Activated CD4-positive, alpha-beta T cell treated with anti-CD3 and anti-CD28 coated beads, Interleukin-2, amount 50 U/mL, for 48 hours (primary cell): Measurements from ENCODE around the gene RHBDD1.

Source experiments
- DNase-seq, 2 experiments: peaks; one replicate each; pipeline ENCODE4 v3.0.0-alpha.2; 2020

The RHBDD1 gene

DNA sequence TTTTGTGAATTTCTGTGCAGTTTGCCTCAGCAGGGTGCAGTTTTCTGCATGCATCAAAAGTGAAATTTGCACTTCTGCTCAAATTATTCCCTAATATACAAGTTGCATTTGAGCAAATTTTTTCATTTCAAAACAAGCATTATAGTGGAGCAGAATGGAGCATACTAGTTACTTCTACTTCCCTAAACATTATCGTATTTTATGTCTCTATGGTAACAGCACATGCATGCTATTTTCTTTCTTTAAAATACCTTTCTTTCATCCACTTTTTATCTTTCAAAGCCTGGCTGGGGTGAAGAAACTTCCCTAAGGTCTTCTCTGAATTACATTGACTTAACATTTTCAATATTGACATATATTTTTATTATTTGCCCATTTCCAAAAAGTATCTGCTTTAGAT is 11.2 kb downstream of the RHBDD1 start:
- DNase-seq = no peak

DNA sequence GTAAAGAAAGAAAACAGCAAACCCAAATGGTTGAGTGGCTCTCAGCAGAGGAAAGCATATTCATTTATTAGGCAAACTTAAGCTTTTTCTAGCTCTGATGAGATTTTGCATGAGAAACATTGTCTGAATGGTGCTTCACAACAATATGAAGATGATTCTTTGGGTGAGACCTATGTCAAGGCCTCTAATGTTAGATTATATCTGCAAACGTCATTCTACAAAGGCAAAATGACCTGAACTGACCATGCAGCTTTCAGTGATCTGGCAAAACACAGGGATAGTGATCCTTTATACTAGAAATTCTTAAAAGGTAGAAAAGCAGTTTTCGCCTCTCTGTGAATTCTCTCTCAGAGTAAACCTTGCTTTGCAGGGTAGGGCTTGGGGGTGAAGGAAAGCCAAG is 11.7 kb downstream of the RHBDD1 start:
- no peak for DNase-seq

DNA sequence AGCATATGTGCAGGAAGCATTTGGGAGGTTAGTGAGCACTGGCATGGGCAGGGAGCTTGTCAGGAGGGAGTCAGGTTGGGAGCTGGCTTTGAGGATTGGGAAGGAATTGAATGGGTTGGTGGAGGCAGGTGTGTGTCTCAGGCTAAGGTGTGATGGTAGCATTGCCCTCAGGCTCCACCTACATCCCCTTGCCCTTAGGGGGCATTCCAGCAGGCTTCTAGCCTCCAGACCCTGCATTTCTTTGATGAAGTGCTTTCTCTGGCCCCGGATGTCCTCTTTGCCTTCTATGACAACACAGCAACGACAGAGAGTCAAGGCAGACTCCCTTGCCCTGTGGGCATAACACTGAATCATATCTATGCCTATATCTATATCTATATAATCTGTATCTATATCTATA is 13.5 kb downstream of the RHBDD1 start:
- DNase-seq = no peak

DNA sequence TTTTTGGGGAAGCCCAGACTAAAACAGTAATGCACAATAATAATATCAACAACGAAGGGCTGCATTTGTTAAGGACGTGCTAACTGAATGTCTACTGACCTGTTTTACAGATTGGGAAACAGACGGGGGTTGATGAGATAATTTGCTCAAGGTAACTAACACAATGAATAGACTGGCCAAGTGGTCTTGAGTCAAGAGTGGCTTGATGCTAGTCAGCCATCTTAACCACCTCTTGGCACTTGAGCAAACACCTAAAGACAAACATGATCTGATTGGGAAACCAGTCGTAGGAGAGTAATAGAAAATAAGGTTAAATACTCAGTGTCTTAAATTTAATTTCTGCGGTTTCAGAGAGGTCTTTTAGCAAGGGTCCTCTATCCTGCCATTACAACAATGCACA is 14.2 kb downstream of the RHBDD1 start:
- no peak for DNase-seq

DNA sequence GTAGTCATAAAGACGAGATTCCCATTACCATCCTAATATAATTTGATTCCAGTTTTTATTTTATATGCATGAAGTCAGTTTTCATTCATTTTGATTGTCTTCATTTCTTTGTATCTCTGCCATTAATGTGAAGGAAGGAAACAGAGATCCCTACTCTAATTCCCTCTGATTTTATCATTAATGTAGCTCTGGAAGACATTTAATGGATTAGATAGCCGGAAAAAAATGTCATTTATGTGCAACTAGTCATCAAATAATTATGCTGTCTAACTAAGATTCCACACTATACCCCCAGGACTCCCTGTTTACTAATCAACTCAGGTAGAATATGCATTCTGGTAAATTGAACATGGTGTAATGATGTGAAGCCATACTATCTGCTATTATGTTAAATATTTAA is 19.9 kb downstream of the RHBDD1 start:
- no peak for DNase-seq

DNA sequence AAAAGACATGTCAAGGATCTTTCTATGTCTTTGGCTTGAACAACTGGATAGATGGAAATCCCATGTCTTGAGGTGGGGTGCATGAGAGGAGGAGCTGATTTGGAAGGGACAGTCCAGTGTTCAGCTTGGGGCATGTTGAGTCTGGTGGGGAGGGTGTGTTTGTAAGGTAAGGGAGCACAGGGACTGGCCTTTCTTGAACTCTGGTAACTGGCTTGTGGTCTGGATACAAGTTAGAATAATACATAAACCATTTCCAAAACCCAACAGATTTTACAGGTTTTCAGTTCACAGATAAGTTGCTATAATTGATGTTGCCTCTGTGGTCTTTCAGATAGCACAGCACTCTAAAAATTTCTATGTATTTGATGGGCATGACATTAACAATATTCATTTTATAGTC is 24.2 kb downstream of the RHBDD1 start:
- DNase-seq = no peak

DNA sequence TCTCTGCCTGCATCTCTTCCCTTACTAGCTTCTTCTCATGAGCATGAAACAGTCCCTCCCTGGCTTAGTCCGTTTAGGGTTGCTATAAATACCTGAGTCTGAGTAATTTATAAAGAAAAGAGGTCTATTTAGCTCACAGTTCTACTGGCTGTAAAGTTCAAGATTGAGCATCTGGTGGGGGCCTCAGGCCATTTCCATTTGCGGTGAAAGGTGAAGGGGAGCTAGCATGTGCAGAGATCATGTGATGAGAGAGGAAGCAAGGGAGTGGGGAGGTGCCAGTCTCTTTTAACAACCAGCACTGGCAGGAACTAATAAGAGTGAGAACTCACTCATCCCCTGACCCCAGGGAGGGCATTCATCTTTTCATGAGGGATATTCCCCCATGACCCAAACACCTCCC is 26.8 kb downstream of the RHBDD1 start:
- no peak for DNase-seq

DNA sequence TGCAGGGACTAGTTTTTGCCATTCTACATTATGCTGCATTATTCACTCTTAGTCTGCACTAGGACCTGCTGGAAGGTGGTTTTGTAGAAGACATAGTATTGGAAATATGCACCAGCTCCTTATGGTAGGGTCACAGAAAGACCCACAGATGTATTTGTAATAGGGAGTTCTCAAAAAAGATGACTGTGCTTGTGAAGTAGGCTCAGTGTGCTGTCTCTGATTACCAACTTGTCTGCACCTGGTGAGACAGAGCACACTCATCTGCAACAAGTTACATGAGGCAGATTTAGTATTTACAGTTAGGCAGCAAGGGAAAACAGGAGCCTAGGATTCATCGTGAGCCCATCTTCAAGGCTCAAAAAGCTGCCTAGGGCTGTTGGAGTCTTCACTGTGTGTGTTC is 29.4 kb downstream of the RHBDD1 start:
- DNase-seq = no peak

DNA sequence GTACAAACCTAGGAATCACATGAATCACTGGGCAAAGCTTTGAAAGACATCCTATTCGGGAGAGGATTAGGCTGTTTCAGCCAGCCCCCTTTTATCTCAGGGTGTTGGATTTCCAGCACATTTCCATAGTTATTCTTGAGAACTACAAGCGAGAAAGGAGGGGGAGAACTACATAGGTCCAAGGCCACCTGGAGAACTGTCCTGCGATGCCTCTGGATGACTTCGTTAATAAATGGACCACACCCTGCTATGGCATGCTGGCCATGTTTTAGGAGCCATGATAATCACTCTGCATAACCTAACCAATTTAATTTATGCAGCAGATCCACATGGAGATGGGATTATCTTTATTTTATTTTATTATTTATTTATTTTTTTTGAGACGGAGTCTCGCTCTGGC is 29.9 kb downstream of the RHBDD1 start:
- DNase-seq = no peak

DNA sequence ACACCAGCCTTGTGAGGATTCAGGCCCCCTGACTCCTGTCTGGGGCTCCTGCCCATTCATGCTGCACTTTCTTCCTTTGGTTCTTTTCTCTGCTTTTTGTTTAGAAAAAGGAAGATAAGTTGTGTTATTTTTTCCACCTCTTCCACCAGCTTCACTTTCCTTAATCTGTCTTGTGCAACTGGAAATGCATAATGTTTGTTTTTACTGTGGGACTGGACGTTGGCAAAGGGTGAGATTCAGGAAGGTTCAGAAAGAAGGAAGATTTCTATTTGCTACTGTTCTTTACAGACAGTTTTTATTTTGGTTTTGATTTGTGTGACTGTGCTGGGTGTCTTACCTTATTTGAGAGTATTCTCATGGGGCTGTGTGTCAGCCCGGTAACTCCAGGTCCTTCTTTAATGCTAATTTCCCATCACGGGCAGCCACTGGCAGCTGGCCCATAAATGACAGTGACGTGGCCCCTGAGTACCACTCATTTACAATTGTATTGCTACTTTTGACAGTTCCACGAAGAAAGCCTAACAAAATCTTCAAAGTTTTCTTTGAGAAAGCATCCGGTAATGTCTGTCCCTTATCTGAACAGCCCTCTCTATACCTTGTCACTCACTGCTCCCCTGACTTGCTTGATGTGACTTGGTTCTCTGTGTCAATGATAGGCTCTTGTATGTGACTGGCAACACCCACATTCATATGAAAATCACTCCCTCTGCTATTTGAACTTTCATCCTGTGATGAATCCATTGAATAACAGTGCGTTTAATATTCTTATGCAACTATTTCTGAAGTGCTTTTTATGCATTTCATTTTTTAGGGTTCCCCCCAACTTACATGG is 32.7 kb downstream of the RHBDD1 start:
- no peak for DNase-seq

DNA sequence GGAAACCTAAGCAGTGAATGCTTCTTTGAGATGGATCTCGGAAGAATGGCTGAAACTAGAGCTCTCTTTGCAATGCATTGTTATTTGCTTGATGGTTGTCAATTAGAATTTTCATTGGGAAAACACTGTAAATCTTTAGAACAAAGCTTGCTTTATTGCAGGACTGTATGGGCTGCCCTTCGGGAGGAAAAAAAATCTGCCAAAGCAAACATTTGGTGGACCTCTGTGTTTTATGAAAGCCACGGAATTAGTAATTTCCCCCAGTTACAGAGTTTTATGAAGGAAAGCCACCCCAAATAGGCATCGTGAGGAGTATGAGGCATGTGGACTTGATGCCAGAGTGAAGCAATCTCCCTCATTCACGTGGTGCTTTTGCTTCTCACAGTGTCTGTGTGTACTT is 33.5 kb downstream of the RHBDD1 start:
- DNase-seq = no peak

DNA sequence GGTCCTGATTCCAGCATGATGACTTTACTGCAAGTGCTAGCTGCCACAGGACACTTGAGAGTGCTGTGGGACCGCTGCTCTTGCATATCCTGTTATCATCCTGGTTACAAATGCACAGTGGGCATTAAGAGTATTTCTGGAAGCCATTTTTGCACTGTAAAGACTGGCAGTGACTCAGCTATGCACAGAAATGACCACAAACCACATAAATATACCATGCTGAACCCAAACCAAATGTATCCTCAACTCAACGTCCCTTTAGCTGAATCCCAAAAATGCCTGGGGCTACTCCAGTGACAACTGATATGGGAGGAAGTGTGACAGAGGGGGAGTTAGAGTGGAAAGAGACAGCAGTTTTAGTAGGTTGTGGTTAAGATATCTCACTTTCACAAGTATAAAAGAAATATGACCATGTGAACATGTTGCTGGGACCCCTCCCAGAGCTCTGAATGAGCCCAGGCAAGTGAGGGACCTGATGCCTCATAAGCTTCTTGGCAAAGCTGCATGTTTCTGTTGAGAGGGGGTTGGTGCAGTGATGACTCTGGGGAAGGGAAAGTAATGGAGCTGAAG is 37.3 kb downstream of the RHBDD1 start:
- peak; percentile 15 to 21 for DNase-seq

DNA sequence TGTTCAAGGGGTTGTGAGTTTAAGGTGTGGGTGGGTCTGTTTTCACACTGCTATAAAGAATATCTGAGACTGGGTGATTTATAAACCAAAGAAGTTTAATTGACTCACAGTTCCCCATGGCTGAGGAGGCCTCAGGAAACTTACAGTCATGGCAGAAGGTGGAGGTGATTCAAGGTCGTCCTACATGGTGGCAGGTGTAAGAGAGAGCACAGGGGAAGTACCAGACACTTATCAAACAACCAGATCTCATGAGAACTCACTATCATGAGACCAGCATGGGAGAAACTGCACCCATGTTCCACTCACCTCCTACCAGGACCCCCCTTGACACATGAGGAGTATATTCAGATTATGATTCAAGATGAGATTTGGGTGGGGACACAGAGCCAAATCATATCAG is 38.0 kb downstream of the RHBDD1 start:
- DNase-seq = peak; percentile 16 to 45

DNA sequence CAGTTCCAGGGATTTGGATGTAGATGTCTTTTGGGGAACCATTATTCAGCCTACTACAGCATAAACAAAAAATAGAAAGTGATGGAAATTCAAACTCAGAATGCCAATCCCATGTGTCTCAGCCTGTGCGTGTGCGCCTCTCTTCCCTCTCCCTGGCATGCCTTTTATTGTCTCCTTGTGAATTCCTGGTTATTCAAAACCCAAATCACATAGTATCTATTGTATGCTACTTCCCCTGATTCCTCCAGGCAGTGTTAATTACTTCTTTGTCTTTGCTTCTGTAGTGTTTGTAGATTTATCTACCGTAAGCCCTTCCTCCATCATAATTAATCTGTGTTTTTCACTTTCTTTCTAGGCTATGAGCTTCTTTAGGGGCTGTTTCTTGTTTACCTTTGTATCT is 38.9 kb downstream of the RHBDD1 start:
- DNase-seq = no peak

DNA sequence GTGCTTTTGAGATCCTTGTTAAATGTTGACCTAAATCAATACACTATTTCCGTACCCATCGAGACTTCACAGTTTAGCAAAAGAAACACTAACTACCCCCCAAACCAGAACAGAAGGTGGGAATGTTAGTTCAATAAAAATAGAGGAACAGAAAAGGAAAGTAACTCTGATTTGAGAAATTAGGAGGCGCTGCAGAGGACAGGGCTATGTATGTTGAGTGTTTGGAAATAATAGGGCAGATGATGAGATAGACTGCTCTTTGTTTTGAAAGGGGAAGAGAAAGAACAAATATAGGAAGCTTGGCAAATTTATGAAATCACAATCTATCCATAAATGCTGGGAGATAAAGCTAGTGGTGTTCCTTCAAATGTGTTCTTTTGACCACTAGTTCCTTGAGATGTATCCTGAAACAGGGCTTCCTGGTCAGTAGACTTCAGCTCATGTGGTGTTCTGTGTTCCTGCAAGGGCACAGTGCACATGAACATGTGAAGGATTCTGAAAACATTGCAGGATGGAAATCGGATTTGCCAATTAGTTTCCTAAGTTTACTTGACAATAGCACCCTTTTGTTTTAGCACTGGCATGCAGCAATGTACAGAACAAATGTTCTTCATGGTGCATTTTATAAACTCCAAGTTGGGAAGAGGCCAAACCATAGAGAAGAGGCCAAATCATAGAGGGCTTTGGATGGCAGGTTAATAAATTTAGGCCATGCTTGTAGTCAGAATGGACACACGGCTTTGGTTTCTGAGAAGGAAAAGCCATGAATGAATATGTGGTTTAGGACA is 39.8 kb downstream of the RHBDD1 start:
- DNase-seq = no peak

DNA sequence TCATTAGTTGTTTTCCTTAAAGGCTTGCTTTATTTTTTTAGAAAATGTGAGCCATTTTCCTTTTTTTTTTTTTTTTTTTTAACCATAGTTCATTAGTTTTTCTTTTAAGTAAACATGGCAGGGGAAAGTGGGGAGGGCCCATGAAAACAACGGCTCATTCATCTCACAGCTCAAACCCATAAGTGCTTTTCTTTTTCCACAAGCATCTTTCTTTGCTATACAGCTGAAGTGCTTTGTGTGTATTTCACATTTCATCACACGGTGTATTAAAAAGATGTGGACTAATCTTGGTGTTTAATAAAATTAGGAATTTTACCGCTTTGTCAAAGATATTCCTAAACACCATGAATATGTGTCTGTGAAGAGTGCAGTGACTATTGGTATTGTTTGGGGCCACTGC is 41.6 kb downstream of the RHBDD1 start:
- no peak for DNase-seq

DNA sequence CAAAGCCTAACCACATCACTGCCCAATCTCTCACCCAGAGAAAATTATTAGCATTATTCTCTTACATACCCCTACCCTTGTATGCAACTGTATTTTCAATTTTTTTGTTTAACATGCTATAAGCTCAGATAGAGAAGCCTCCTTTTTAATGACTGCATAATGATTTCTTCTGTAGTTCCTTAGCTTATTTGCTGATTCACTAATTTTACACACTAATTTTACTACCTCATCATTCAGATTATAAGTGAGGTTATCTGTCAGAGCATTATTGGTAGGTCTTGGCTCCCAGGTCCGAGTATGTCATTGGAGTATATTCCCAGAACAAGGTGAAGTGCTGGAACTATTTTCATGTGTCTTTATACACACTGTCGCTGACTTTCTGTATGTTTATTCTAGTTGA is 45.4 kb downstream of the RHBDD1 start:
- no peak for DNase-seq

DNA sequence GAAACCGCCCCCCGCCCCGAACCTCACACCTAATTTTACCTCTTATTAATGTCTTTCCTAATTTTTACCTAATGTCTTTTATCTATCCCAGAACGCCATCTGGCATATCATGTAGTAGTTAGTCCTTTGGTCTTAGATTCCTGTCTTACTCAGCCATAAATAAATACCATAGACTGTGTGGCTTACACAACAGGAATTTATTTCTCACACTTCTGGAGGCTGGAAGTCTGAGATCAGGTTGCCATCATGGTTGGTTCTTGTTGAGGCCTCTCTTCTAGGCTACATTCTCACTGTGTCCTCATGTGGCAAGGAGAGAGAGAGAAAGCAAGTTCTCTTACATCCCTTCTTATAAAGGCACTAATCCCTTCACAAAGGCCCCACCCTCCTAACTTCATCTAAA is 46.8 kb downstream of the RHBDD1 start:
- DNase-seq = no peak

DNA sequence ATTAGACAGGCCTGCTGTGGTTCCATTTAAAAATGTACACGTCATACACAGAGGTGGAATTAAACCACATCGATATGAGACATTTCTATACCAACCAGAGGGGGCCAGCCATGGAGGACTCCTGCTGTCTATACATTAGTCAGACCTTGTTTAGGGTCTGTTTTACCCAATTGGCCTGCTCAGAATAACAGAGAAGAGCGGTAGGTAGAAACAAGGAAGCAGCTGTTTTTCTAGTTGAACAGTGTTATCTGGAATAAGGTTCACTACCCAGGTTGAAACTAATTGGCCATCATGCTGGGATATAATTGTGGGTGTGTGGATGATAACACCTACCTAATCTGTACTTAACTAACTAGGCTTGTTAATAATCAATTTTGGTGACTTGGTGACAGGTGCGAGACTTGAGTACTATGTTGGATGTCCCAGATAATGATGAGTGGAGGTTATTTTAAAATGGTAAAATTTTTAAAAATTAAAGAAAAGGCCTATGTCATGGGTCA is 47.5 kb downstream of the RHBDD1 start:
- no peak for DNase-seq

DNA sequence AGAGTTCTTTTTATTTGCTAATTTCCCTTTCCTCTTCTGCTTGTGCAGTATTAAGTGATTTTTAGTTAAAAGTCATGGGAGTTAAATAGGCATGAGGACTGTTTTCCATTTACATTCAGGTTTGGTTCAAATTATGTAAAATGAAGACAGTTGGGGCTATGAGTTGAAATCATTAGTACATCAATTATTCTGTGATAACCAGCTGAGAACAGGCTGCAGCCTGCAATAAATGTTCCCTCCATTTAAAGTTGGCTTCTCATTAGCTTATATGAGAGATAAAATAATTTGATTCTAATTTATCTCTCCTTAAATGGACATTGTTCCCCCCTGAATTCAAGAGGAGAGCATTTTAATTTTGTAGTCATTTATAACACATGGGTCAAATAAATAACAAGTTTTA is 48.3 kb downstream of the RHBDD1 start:
- DNase-seq = no peak

DNA sequence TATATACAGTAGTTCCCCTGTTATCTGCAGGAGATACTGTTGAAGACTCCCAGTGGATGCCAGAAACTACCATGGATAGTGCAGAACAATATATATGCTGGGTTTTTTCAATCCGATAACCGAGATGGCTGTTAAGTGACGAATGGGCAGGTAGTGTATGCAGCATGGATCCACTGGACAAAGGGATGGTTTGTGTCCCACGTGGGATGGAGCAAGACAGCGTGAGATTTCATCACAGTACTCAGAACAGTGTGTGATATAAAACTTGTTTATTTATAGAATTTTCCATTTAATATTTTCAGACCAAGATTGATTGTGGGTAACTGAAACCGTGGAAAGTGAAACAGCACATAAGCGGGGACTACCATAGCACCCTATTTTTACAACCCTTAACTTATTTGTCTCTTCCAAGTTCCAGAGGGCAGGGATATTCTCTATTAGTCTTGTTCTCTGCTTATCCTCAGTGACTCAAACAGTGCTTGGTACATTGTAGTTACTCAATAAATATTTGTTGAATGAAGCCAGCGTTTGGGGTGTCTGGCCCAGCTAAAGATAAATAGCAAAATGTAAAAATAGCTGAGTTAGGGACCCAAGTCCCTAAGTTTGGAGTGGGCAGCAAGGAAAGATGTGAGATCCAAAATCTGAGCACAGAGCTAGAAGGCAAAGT is 50.0 kb downstream of the RHBDD1 start:
- DNase-seq = no peak

DNA sequence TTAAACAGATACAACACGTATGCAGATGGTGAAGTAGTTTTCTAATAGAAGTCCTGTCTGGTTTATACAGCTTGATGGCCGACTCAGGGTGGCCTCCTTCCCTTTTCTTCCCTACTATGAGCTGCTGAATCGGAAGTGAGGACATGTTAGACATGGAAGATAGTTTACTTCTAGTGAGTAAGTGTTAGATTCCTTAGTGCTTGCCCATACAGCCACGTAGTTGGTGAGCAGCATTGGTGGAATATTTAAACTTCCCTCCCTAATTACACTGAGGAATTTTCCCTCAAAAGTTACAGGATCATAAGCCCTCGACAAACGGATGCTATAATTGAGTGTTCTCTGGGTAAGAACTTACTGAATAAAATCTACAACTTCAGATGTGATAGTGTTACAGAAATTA is 52.1 kb downstream of the RHBDD1 start:
- DNase-seq = no peak

DNA sequence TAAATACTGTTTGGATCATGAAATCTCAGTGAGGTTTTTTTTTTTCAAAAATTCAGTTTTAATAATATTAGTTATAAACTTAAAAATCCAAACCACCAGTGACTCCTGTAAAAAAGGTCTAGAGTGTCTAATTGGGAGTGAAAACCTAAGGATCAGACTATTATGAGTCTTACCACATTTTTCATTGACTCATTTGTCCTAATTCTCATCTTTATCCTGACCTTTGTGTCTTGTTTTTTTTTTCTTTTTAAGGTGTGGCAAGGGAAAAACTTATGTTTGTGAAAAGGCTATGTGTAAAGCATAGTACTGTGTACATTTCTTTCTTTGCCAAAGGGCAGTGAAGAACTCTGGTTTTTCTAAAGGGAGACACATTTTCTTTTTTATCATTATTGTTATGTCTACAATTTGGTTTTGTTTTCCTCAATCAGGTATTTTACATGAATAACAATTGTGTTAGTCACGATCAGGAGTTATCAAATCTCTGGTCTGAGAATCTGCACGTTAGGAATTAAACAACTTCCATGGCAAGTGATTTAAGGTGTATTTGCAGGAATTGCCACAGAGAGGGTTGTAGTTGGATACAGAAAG is 52.6 kb downstream of the RHBDD1 start:
- no peak for DNase-seq
